ENCODE measurements around the gene MAMDC2. TPM values are rescaled to one million over a fixed set of nuclear protein-coding genes. Genes with fewer than 3 reads are reported as not detected.
"Not testable (repeated sequence)": the region's sequence is repeated elsewhere in the genome, so short reads cannot be mapped to it uniquely, and the experiment has no call there.

The MAMDC2 gene
- total RNA-seq, 1 donor from 2014 or later = 0.60 TPM

GRCh38 chr9:70197216-70198044 is 153.8 kb downstream of the MAMDC2 start:
- Mint-ChIP-seq H3K36me3 (ENCODE audit: insufficient read depth) (peaks cover 2% of the 10 kb centered on the region), H3K4me1 (ENCODE audit: low read depth) (peaks cover 4% of the 10 kb centered on the region), H3K27me3 (no peaks in the 10 kb centered on the region), H3K27ac (no peak overlapping the region), H3K9me3 (ENCODE audit: low read depth) (no peaks in the 10 kb centered on the region), H3K4me3 (ENCODE audit: low read depth) (no peak overlapping the region)
- TF ChIP-seq CTCF (IDR thresholded peaks at IDR 0.05; ENCODE audit: unreplicated experiment) = no peak
- no peak for DNase-seq (ENCODE audit: low spot score, unreplicated experiment)

DNA sequence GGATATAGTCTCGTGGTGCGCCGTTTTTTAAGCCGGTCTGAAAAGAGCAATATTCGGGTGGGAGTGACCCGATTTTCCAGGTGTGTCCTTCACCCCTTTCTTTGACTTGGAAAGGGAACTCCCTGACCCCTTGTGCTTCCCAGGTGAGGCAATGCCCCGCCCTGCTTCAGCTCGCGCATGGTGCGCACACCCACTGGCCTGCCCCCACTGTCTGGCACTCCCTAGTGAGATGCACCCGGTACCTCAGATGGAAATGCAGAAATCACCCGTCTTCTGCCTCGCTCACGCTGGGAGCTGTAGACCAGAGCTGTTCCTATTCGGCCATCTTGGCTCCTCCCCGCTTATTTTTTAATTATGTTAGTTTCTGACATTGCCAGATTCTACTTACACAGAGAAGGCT is 161.1 kb downstream of the MAMDC2 start:
- not testable (repeated sequence) for H3K36me3 Mint-ChIP-seq (ENCODE audit: insufficient read depth); H3K27me3 Mint-ChIP-seq; DNase-seq (ENCODE audit: low spot score, unreplicated experiment); H3K4me3 Mint-ChIP-seq (ENCODE audit: low read depth); H3K4me1 Mint-ChIP-seq (ENCODE audit: low read depth); H3K27ac Mint-ChIP-seq
- H3K9me3 Mint-ChIP-seq (ENCODE audit: low read depth) = peaks cover 22% of the 10 kb centered on the region

DNA sequence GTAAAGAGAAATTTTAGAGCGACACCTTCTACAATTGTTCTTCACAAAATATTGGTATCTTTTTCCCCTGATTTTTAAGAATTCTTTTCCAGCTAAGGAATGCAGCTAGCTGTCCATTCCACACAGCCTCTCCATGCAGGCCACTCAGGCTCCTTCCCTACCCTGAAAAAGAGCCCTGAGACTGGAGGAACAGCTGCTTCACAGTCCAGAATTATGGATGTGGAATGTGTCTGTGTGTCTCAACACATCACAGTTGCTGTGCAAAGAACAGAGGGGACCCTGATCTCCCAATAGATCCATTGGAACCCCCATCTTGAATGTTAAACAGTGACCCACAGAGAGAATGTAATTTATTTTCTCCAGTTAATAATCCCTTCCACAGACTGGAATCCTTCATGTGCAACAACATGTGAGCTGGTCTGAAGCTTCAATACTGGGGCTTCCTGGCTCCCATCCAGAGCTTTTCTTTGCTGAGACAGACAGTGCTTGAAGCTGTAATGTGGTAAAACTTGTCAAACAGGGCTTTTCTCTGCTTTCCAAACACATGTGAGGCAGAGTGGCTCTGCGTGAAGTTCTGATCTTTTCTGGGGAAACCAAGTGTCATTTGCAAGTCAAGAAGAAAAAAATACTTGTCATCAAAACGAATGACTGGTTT is 161.8 kb downstream of the MAMDC2 start:
- H3K9me3 Mint-ChIP-seq (ENCODE audit: low read depth) = peaks cover 30% of the 10 kb centered on the region
- H3K4me3 Mint-ChIP-seq (ENCODE audit: low read depth) = no peak overlapping the region
- no peak overlapping the region for H3K27ac Mint-ChIP-seq
- H3K27me3 Mint-ChIP-seq = no peaks in the 10 kb centered on the region
- no peaks in the 10 kb centered on the region for H3K4me1 Mint-ChIP-seq (ENCODE audit: low read depth)
- DNase-seq (ENCODE audit: low spot score, unreplicated experiment) = no peak
- H3K36me3 Mint-ChIP-seq (ENCODE audit: insufficient read depth) = peaks cover 7% of the 10 kb centered on the region
- TF ChIP-seq CTCF (IDR thresholded peaks at IDR 0.05; ENCODE audit: unreplicated experiment) = no peak

GRCh38 chr9:70217029-70217428 is 173.4 kb downstream of the MAMDC2 start:
- Mint-ChIP-seq H3K27me3 (no peaks in the 10 kb centered on the region), H3K36me3 (ENCODE audit: insufficient read depth) (peaks cover 28% of the 10 kb centered on the region), H3K27ac (no peak overlapping the region), H3K4me3 (ENCODE audit: low read depth) (no peak overlapping the region), H3K9me3 (ENCODE audit: low read depth) (peaks cover 18% of the 10 kb centered on the region), H3K4me1 (ENCODE audit: low read depth) (no peaks in the 10 kb centered on the region)
- DNase-seq (ENCODE audit: low spot score, unreplicated experiment) = no peak
- TF ChIP-seq CTCF (IDR thresholded peaks at IDR 0.05; ENCODE audit: unreplicated experiment) = no peak

- H3K36me3 Mint-ChIP-seq (ENCODE audit: insufficient read depth) = peaks cover 14% of the 10 kb centered on the region
- no peaks in the 10 kb centered on the region for H3K4me1 Mint-ChIP-seq (ENCODE audit: low read depth)
- H3K9me3 Mint-ChIP-seq (ENCODE audit: low read depth) = peaks cover 5% of the 10 kb centered on the region
- no peaks in the 10 kb centered on the region for H3K27me3 Mint-ChIP-seq
- H3K4me3 Mint-ChIP-seq (ENCODE audit: low read depth) = no peak overlapping the region
- TF ChIP-seq CTCF (IDR thresholded peaks at IDR 0.05; ENCODE audit: unreplicated experiment) = no peak
- H3K27ac Mint-ChIP-seq = no peak overlapping the region
- no peak for DNase-seq (ENCODE audit: low spot score, unreplicated experiment)
Measured at GRCh38 chr9:70218767-70219166, 175.1 kb downstream of the MAMDC2 start.

Measured in progenitor cell of endocrine pancreas (in vitro differentiated cells).